ENCODE results near the gene PREB.

DNA sequence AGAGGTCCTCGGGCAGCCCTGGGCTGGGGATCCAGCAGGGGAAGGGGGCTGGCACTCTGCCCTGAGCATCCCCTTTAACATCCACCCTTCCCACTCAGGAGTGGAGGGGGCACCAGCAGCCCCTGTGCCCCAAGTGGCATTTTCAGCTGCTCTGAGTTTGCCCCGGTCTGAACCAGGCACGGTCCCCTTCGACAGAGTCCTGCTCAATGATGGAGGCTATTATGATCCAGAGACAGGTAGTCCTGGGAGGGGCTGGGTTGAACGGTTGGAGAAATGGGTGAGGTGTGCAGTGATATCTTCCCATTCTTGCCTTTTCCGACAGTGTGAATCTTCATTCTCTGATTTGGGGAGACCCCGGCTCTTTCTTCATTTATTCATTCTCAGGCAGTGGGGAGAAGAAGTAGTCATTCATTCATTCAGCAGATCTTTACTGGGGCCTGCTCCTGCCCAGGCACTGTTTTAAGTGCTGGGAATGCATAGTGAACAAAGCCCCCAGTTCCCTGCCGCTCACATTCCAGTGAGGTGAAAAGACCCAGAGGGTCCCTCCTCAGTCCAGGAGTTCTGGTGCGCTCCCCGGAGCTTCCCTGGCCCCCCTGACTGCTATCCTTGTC, 49.3 kb downstream of the PREB start:
- TF ChIP-seq, protein P1, sequence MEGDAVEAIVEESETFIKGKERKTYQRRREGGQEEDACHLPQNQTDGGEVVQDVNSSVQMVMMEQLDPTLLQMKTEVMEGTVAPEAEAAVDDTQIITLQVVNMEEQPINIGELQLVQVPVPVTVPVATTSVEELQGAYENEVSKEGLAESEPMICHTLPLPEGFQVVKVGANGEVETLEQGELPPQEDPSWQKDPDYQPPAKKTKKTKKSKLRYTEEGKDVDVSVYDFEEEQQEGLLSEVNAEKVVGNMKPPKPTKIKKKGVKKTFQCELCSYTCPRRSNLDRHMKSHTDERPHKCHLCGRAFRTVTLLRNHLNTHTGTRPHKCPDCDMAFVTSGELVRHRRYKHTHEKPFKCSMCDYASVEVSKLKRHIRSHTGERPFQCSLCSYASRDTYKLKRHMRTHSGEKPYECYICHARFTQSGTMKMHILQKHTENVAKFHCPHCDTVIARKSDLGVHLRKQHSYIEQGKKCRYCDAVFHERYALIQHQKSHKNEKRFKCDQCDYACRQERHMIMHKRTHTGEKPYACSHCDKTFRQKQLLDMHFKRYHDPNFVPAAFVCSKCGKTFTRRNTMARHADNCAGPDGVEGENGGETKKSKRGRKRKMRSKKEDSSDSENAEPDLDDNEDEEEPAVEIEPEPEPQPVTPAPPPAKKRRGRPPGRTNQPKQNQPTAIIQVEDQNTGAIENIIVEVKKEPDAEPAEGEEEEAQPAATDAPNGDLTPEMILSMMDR (IDR thresholded peaks at IDR 0.05) = no peak
- TF ChIP-seq POLR2A (IDR thresholded peaks at IDR 0.05) = no peak
